SU-DHL-6 (cell line): ENCODE results near the gene CH25H.

Experiments
- EZH2phosphoT487 ChIP-seq: fragments of 200-600 bp; sonication (generic), shearing (Covaris generic); conservative IDR thresholded peaks from 2 replicates; pipeline ENCODE4 v1.6.1; 2018; ENCODE audit warnings: mild to moderate bottlenecking, antibody characterized with exemption, low read length, moderate library complexity, mixed read lengths
- TF ChIP-seq, protein P1 (sequence below): fragments of 200-600 bp; sonication (generic); IDR thresholded peaks from one replicate; pipeline ENCODE4 v1.5.1; 2017; ENCODE audit warnings: antibody characterized with exemption, mild to moderate bottlenecking, low read length, moderate library complexity; ENCODE audit not compliant: insufficient read depth, poor library complexity, severe bottlenecking

DNA sequence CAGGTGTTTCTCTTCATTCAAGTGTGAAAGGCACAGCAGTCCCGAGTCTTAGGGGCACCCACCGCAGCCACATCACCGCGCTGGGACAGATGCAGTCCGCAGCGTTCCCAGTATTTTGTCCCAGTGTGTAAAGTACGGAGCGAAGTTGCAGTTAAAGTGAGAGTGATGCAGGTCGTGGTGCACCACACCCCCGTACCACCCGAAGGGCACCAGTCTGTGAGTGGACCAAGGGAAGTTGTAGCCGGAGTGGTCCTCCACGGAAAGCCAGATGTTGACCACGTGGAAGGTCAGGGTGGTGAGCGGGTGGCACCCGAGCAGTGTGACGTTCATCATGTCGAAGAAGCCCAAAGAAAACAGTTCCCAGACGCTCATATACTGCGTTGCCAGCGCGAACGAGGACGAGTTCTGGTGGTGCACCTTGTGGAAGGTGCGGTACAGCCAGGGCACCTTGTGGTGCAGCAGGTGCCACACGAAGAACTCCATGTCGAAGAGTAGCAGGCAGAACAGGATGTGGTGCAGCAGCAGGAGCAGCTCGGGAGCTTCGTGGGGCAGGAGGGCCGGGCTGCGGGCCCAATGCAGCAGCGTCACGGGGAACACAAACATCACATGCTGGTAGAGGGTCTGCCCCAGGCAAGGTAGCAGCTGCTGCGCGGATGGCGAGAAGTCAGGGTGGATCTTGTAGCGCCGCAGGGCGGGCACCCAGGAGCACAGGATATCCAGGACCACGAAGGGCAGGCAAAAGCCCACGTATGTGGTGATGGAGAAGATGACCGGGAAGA lies 526 bp downstream of the CH25H start:
- TF ChIP-seq, protein P1, sequence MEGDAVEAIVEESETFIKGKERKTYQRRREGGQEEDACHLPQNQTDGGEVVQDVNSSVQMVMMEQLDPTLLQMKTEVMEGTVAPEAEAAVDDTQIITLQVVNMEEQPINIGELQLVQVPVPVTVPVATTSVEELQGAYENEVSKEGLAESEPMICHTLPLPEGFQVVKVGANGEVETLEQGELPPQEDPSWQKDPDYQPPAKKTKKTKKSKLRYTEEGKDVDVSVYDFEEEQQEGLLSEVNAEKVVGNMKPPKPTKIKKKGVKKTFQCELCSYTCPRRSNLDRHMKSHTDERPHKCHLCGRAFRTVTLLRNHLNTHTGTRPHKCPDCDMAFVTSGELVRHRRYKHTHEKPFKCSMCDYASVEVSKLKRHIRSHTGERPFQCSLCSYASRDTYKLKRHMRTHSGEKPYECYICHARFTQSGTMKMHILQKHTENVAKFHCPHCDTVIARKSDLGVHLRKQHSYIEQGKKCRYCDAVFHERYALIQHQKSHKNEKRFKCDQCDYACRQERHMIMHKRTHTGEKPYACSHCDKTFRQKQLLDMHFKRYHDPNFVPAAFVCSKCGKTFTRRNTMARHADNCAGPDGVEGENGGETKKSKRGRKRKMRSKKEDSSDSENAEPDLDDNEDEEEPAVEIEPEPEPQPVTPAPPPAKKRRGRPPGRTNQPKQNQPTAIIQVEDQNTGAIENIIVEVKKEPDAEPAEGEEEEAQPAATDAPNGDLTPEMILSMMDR: no peak
- TF ChIP-seq EZH2phosphoT487: no peak
